ENCODE results near the gene RPL36A. TPM values are rescaled to one million over a fixed set of nuclear protein-coding genes. Genes with fewer than 3 reads are reported as not detected.
A peak's percentile ranks its signal among the peaks of the same experiment; 100 is the strongest.

RPL36A gene
- total RNA-seq, 2 experiments from 2014 or later = 271 to 325 TPM

DNA sequence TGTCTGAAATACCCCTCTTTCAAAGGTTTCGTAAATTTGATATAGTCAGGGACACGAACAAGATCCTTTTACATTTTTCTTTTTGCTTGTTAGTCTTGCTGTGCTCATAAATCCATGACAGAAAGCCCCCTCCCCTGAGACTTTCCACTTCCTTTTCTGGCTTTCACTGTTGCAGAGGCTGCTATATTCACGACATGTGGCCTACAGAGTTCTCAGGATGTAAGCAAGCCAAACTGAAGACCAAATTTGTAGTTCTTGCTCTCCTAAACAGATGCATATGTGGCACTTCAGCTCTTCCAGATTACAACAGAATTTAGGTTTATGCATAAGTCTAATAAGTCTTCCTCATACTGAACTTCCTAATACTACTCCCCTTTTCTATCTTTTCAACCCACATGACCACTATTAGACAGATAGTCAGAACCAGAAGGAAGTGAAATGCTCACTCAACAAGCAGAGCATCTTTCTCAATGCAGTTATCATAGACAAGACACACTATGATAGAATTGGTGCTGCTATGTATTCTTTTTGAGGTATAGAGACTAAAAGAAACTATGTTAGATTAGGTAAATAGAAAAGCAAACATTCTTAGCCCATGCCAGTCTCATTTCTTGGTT, 19.8 kb upstream of the RPL36A start:
- POLR2A ChIA-PET = no interaction called here
- H3K27ac Mint-ChIP-seq = no peak overlapping the region
- ATAC-seq (ENCODE audit: low read depth) (no peak), DNase-seq (no peak)
- peaks cover 13% of the 10 kb centered on the region for H3K27me3 Mint-ChIP-seq
- H3K9me3 Mint-ChIP-seq = no peaks in the 10 kb centered on the region
- no peaks in the 10 kb centered on the region for H3K36me3 Mint-ChIP-seq
- H3K4me3 Mint-ChIP-seq = no peak overlapping the region
- H3K4me1 Mint-ChIP-seq = no peaks in the 10 kb centered on the region

DNA sequence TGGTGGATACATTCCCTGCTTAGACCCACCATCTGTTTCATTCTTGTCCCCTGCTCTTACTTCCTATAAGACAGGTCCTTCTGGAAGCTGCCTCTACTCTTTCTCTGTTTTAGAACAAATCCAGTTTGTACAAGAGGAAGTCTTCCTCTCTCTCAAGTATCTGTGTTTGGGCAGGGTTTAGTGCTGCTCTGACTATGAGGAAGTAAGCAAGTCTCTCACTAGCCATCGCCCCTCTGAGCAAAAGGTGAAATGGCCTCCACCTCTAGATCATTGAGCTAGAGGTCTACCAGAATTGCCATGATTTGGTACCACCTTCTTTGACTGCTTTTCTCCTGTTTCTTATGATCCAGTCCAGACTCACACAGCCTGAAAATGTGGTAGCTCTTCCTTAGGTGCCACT, 13.3 kb upstream of the RPL36A start:
- Mint-ChIP-seq H3K9me3 (no peaks in the 10 kb centered on the region), H3K27me3 (peaks cover 4% of the 10 kb centered on the region), H3K27ac (no peak overlapping the region), H3K36me3 (no peaks in the 10 kb centered on the region), H3K4me3 (no peak overlapping the region), H3K4me1 (no peaks in the 10 kb centered on the region)
- DNase-seq (no peak), ATAC-seq (ENCODE audit: low read depth) (no peak)
- POLR2A ChIA-PET = no interaction called here

DNA sequence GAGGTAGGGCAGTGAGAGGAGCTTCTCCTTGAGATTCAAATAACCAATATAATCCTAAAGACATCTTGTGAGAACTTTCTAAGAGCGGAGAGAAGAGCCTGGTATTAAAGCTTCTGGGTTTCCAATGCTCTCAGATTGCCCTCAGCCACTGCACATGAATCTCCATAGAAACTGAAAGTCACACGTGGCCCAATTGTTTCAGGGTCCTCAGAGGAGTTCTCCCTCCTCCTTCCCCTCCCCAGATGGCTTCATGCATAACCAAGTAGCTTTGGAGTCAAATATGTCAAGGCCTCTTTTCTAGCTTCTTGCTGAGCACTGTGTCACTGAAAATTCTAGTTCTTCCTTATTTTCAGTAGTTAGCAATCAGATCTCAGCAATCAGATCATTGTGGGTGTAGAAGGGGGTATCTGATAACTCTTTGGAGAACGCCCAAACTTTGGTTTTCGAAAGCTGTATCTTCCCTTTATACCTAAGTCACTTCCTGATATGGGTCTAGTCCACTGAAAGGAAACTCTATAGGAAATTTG, 7.1 kb upstream of the RPL36A start:
- DNase-seq (no peak), ATAC-seq (ENCODE audit: low read depth) (no peak)
- Mint-ChIP-seq H3K27me3 (peaks cover 2% of the 10 kb centered on the region), H3K4me1 (peaks cover 5% of the 10 kb centered on the region), H3K9me3 (no peaks in the 10 kb centered on the region), H3K36me3 (no peaks in the 10 kb centered on the region), H3K27ac (no peak overlapping the region), H3K4me3 (no peak overlapping the region)
- POLR2A ChIA-PET = no interaction called here

- DNase-seq = no peak
- peaks cover 9% of the 10 kb centered on the region for H3K4me1 Mint-ChIP-seq
- POLR2A ChIA-PET = no interaction called here
- H3K27ac Mint-ChIP-seq = peak overlapping the region; percentile 48
- no peaks in the 10 kb centered on the region for H3K9me3 Mint-ChIP-seq
- H3K36me3 Mint-ChIP-seq = no peaks in the 10 kb centered on the region
- H3K4me3 Mint-ChIP-seq = no peak overlapping the region
- no peaks in the 10 kb centered on the region for H3K27me3 Mint-ChIP-seq
- no peak for ATAC-seq (ENCODE audit: low read depth)
These were observed 5.7 kb upstream of the RPL36A start for GRCh38 chrX:101385026-101385684.

DNA sequence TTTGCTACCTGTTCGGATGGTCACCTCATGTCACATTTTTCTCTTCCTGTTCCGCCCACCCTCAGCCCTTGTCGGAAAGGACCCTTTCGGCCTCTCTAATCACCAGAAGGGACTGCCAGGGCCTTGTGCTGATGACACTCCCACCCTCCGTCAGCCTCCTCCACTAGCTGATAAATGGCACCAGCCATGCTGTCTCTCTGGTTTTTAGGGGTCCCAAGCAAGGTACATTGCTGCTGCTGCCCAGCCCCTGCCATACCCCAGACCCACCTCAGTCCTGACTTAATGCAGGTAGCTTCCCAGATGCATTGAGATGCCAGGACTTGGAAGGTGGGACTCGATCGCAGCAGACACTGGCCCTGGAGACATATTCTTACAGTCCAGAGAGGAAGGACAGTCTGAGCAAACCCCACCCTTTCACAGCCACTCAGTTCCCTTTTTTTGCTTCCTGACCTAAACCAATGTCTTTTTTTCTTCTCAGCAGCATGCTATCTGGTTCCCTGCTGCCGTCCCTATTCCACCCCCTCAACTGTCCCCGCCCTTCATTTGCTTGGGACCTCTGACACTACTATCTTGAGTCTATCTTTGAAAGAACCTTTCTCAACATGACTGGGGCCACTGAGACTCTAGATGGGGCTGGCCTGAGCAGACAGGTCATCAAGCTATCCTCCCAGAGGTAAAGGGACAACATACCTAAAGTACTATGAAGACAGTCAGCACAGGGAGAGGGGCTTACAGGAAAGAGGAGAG, 4.8 kb upstream of the RPL36A start, which contains the start of gene BTK:
BTK (minus strand) TSS at position 397 of the 747 bp plus-strand sequence. CDS start 10,907 bp downstream, outside the sequence.
- POLR2A ChIA-PET = no interaction called here
- DNase-seq = no peak
- no peaks in the 10 kb centered on the region for H3K36me3 Mint-ChIP-seq
- peak within 1 kb of the TSS; percentile 48 for H3K27ac Mint-ChIP-seq
- H3K27me3 Mint-ChIP-seq = no peaks in the 10 kb centered on the region
- H3K4me3 Mint-ChIP-seq = no peak within 1 kb of the TSS
- no peak for ATAC-seq (ENCODE audit: low read depth)
- H3K9me3 Mint-ChIP-seq = no peaks in the 10 kb centered on the region
- peaks cover 9% of the 10 kb centered on the region for H3K4me1 Mint-ChIP-seq

GRCh38 chrX:101386542-101386885, 4.3 kb upstream of the RPL36A start:
- no peaks in the 10 kb centered on the region for H3K9me3 Mint-ChIP-seq
- H3K4me3 Mint-ChIP-seq = no peak overlapping the region
- POLR2A ChIA-PET = no interaction called here
- ATAC-seq (ENCODE audit: low read depth) (no peak), DNase-seq (no peak)
- H3K27ac Mint-ChIP-seq = no peak overlapping the region
- H3K4me1 Mint-ChIP-seq = peaks cover 14% of the 10 kb centered on the region
- H3K27me3 Mint-ChIP-seq = no peaks in the 10 kb centered on the region
- H3K36me3 Mint-ChIP-seq = peaks cover 4% of the 10 kb centered on the region

- ATAC-seq (ENCODE audit: low read depth) (no peak), DNase-seq (no peak)
- Mint-ChIP-seq H3K27ac (no peak overlapping the region), H3K4me1 (peaks cover 25% of the 10 kb centered on the region), H3K27me3 (no peaks in the 10 kb centered on the region), H3K36me3 (peaks cover 15% of the 10 kb centered on the region), H3K9me3 (no peaks in the 10 kb centered on the region), H3K4me3 (no peak overlapping the region)
- POLR2A ChIA-PET = no interaction called here
These were observed 2.2 kb upstream of the RPL36A start for GRCh38 chrX:101388604-101389003.

DNA sequence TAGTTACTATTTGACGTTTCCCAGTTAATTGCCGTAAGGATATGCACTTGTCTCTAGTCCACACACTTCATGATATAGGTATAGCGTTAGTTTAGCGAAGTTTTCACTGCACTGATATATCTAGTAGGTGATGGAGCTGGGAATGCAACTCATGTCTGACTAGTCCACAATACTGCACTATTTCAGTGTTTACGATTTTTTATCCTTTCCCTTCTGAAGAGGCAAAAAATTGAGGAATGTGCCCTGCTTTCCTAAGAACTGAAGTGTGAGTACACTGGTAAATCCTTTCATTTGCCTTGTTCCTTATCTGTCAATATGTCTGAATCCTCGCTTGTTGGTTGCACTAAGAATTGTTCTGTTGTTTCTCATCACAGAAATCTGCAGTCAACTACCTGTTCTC, 1.0 kb downstream of the RPL36A start:
- Mint-ChIP-seq H3K27me3 (no peaks in the 10 kb centered on the region), H3K9me3 (no peaks in the 10 kb centered on the region), H3K4me3 (peak overlapping the region; percentile 95), H3K4me1 (peaks cover 31% of the 10 kb centered on the region), H3K27ac (peak overlapping the region; percentile 76), H3K36me3 (peaks cover 17% of the 10 kb centered on the region)
- no peak for DNase-seq
- POLR2A ChIA-PET = interaction anchor here (0.9 kb wide), 2 partner anchors 12 to 20 kb away, joined by 3 read pairs; no protein-coding TSS in a partner anchor
- ATAC-seq (ENCODE audit: low read depth) = no peak

DNA sequence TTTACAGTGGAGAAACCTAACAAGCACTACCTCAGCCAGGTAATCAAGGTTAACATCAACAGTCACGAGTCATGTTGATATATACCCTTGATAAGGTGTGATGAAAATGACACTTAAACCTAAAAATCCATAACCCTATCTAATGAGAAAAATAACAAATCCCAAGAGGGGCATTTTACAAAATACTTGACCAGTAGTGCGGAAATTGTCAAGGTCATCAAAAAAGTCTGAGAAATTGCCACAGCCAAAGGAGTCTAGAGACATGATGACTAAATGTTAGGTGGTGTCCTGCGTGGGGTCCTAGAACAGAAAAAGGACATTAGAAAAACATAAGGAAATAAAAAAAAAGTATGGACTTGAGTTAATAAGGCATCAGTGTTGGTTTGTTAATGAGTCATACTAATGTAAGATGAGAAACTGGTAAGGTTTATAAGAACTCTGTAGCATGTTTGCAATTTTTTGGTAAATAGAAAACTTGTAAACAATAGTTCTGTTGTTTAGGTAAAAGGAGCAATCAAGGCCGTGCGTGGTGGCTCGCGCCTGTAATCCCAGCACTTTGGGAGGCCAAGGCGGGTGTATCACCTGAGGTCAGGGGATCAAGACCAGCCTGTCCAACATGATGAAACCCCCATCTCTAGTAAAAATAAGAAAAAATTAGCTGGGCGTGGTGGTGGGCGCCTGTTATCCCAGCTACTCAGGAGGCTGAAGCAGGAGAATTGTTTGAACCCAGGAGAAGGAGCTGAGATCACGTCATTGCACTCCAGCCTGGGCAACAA, 2.9 kb downstream of the RPL36A start:
- POLR2A ChIA-PET = interaction anchor here (1.3 kb wide), 1 partner anchor 27 kb away, joined by 10 read pairs; no protein-coding TSS in a partner anchor
- peak overlapping the region; percentile 32 for H3K4me3 Mint-ChIP-seq
- ATAC-seq (ENCODE audit: low read depth) = no peak

GRCh38 chrX:101394372-101394771, 3.6 kb downstream of the RPL36A start:
- H3K9me3 Mint-ChIP-seq = no peaks in the 10 kb centered on the region
- POLR2A ChIA-PET = no interaction called here
- peaks cover 31% of the 10 kb centered on the region for H3K4me1 Mint-ChIP-seq
- H3K36me3 Mint-ChIP-seq = peaks cover 19% of the 10 kb centered on the region
- ATAC-seq (ENCODE audit: low read depth) = no peak
- H3K27ac Mint-ChIP-seq = no peak overlapping the region
- no peaks in the 10 kb centered on the region for H3K27me3 Mint-ChIP-seq
- no peak for DNase-seq
- no peak overlapping the region for H3K4me3 Mint-ChIP-seq

More for the DNA sequence above, 2.9 kb downstream of the RPL36A start:
- H3K27ac Mint-ChIP-seq = peak overlapping the region; percentile 58
- H3K27me3 Mint-ChIP-seq = no peaks in the 10 kb centered on the region
- peaks cover 31% of the 10 kb centered on the region for H3K4me1 Mint-ChIP-seq
- peaks cover 18% of the 10 kb centered on the region for H3K36me3 Mint-ChIP-seq
- no peaks in the 10 kb centered on the region for H3K9me3 Mint-ChIP-seq
- no peak for DNase-seq

GRCh38 chrX:101395789-101396188, 5.0 kb downstream of the RPL36A start:
- Mint-ChIP-seq H3K9me3 (no peaks in the 10 kb centered on the region), H3K36me3 (peaks cover 27% of the 10 kb centered on the region), H3K4me3 (no peak overlapping the region), H3K27ac (no peak overlapping the region), H3K4me1 (peaks cover 27% of the 10 kb centered on the region), H3K27me3 (no peaks in the 10 kb centered on the region)
- no peak for ATAC-seq (ENCODE audit: low read depth)
- DNase-seq = no peak
- POLR2A ChIA-PET = no interaction called here

- DNase-seq (no peak), ATAC-seq (ENCODE audit: low read depth) (no peak)
- Mint-ChIP-seq H3K4me1 (peaks cover 12% of the 10 kb centered on the region), H3K27ac (no peak overlapping the region), H3K27me3 (no peaks in the 10 kb centered on the region), H3K9me3 (no peaks in the 10 kb centered on the region), H3K4me3 (no peak overlapping the region), H3K36me3 (peaks cover 21% of the 10 kb centered on the region)
- POLR2A ChIA-PET = no interaction called here
These were observed 7.0 kb downstream of the RPL36A start for GRCh38 chrX:101397779-101398178.

DNA sequence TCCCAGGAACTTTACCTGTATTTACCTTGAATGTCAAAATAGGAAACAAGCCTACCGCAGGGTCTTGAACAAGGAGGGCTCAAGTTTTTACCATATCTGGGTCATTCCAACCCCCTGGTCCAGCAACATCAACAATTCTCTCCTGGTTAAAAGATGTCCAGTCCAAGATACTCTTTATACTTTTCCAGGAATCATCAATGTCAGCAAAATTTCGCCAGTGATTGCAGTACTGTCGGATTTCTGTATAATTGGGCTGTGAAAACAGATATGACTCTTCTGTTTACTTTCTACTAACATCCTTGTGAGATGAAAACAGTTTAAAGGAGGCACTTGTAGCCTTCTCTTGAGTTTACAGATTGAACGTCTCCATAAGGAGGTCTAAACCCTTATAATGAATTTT, 7.9 kb downstream of the RPL36A start:
- no peak for ATAC-seq (ENCODE audit: low read depth)
- Mint-ChIP-seq H3K4me3 (no peak overlapping the region), H3K9me3 (no peaks in the 10 kb centered on the region), H3K36me3 (peaks cover 15% of the 10 kb centered on the region), H3K27ac (no peak overlapping the region), H3K27me3 (no peaks in the 10 kb centered on the region), H3K4me1 (peaks cover 8% of the 10 kb centered on the region)
- no peak for DNase-seq
- POLR2A ChIA-PET = no interaction called here

Measured in activated naive CD8-positive, alpha-beta T cell treated with anti-CD3 and anti-CD28 coated beads, Interleukin-2, amount 10 ng/mL, durations not matched to agents 7 days and 5 days (primary cell).